OCI-LY7 (cell line): ENCODE data around the gene LRRN2. TPM values are rescaled to one million over a fixed set of nuclear protein-coding genes. Genes with fewer than 3 reads are reported as not detected.

Experiments
- BruUV-seq: library from RNA; stranded (reverse); fragments of 400-500 nt; replicated peaks from 2 replicates; lab custom pipeline; 2021; lab: Mats Ljungman, UMichigan
- CTCF ChIA-PET: fragments of 300-600 bp; sonication (Branson Sonifier 250); formaldehyde crosslinking; loops from one replicate; lab custom pipeline; 2022; ENCODE audit warnings: antibody characterized with exemption; ENCODE audit not compliant: unreplicated experiment; lab: Charles Lee
- POLR2A ChIA-PET: fragments of 300-600 bp; sonication (Branson Sonifier 250); formaldehyde crosslinking; loops from one replicate; lab custom pipeline; 2022; ENCODE audit warnings: antibody characterized with exemption; lab: Charles Lee
- DNase-seq: peaks from one replicate; pipeline ENCODE4 v3.0.0-alpha.2; 2015; ENCODE audit warnings: low spot score
- H2AFZ ChIP-seq: fragments of 200-600 bp; sonication (generic), shearing (Covaris generic); 2 replicates; pipeline ENCODE4 v1.6.1; 2014; ENCODE audit warnings: mild to moderate bottlenecking, antibody characterized with exemption, low read length, moderate library complexity
- H3K27ac ChIP-seq: fragments of 200-600 bp; sonication (generic); 2 replicates; pipeline ENCODE4 v1.5.1; 2014; ENCODE audit warnings: mixed run types, low read depth, mild to moderate bottlenecking, moderate library complexity, low read length, inconsistent platforms; ENCODE audit not compliant: poor library complexity, severe bottlenecking
- H3K36me3 ChIP-seq: fragments of 200-600 bp; sonication (generic); 2 replicates; pipeline ENCODE4 v1.6.1; 2014; ENCODE audit warnings: mild to moderate bottlenecking, antibody characterized with exemption, low read length, moderate library complexity, mixed read lengths; ENCODE audit not compliant: insufficient read depth
- H3K4me1 ChIP-seq: fragments of 200-600 bp; sonication (generic); 2 replicates; pipeline ENCODE4 v1.5.1; 2014; ENCODE audit warnings: mild to moderate bottlenecking, low read length; ENCODE audit not compliant: insufficient read depth, poor library complexity, severe bottlenecking
- H3K4me2 ChIP-seq: fragments of 200-600 bp; sonication (generic); 2 replicates; pipeline ENCODE4 v1.6.1; 2014; ENCODE audit warnings: mild to moderate bottlenecking, low read length
- H3K4me3 ChIP-seq: fragments of 200-600 bp; sonication (generic); 2 replicates; pipeline ENCODE4 v1.5.1; 2014; ENCODE audit warnings: mild to moderate bottlenecking, low read depth, low read length; ENCODE audit not compliant: poor library complexity, severe bottlenecking
- H3K79me2 ChIP-seq: fragments of 200-600 bp; sonication (generic); 2 replicates; pipeline ENCODE4 v1.6.1; 2016; ENCODE audit warnings: low read depth, mild to moderate bottlenecking, low read length, moderate library complexity, mixed read lengths; ENCODE audit not compliant: insufficient read depth
- H3K9me2 ChIP-seq: fragments of 200-600 bp; sonication (generic); 2 replicates; pipeline ENCODE4 v1.6.1; 2016; ENCODE audit warnings: mild to moderate bottlenecking, low read length, mixed read lengths; ENCODE audit not compliant: insufficient read depth
- H3K9me3 ChIP-seq: fragments of 200-600 bp; sonication (generic); 2 replicates; pipeline ENCODE4 v1.6.1; 2014; ENCODE audit warnings: mild to moderate bottlenecking, mixed run types, low read length, mixed read lengths
- H4K20me1 ChIP-seq: fragments of 200-600 bp; sonication (generic); 2 replicates; pipeline ENCODE4 v1.6.1; 2014; ENCODE audit warnings: mild to moderate bottlenecking, antibody characterized with exemption, low read length, moderate library complexity, mixed read lengths; ENCODE audit not compliant: insufficient read depth
- EZH2phosphoT487 ChIP-seq: fragments of 200-600 bp; sonication (generic); IDR thresholded peaks from 2 replicates; pipeline ENCODE4 v1.6.1; 2018; ENCODE audit warnings: low read depth, borderline replicate concordance, mild to moderate bottlenecking, mixed run types, antibody characterized with exemption, low read length, moderate library complexity, mixed read lengths
- intact Hi-C: fragments of 100-400 bp; cut with micrococcal nuclease; formaldehyde crosslinking; loops from one replicate; pipeline ENCODE4 v1.10.0; 2022; ENCODE audit not compliant: unreplicated experiment
- total RNA-seq, 2 experiments: library from RNA; depleted of rRNA in 1 of 2; stranded (reverse); fragments of >200 nt in 1 of 2; shearing (Covaris generic) in 1 of 2; gene quantifications; 2 replicates each; pipeline ENCODE4 v1.2.3, GENCODE V29; 2014 to 2022
- TF ChIP-seq, protein P1 (sequence below): fragments of 200-600 bp; sonication (generic); conservative IDR thresholded peaks from 2 replicates; pipeline ENCODE4 v1.5.1; 2014; ENCODE audit warnings: mild to moderate bottlenecking, antibody characterized with exemption, low read length, moderate library complexity, mixed read lengths

The LRRN2 gene
- total RNA-seq, 2 experiments from 2014 or later = not detected

DNA sequence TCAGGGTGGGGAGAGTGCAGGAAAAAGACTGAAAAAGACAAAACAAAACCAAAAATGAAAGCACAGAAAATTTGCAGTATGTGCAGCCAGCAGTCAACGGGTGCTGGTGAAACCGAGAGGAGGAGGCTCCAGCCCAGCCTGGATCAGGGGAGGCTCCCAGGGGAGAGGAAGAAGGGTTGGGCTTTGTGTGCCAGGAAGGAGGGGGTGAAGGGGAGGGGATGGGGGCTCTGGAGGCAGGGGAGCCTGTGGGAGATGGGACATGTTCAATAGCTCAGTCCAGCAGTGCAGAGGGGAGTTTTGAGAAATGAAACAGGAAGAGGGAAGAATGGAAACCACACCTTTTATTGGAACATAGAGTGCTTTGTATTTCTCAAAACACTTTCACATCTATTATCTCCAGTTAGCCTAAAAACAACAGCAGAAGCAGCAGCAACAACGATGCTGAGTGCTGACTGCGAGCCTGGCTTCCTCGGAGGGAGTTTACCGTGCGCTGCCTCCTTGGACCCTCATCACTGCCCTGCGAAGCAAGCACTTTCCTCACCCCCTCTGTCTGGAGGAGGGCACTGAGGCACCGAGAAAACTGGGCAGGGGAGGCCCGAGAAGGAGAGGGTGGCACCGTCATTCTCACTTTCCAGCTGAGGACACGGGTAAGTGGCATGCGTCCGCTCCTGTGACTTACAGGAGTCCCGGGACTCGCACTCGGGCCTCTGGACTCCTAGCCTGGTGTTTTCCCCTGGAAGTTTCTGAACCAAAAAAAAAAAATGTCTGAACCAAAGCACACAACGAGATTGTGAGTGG lies 106.5 kb downstream of the LRRN2 start:
- Histone ChIP-seq H3K79me2 (no peaks in the 10 kb centered on the region), H3K4me1 (peaks cover 55% of the 10 kb centered on the region), H3K4me2 (peak overlapping the region; percentile 90), H3K9me2 (no peaks in the 10 kb centered on the region), H3K27ac (peak overlapping the region; percentile 77), H3K36me3 (no peaks in the 10 kb centered on the region), H3K4me3 (peak overlapping the region; percentile 64), H4K20me1 (no peaks in the 10 kb centered on the region), H2AFZ (peak overlapping the region; percentile 68), H3K9me3 (no peaks in the 10 kb centered on the region)
- intact Hi-C loops = no loop called here
- peak; percentile 68 for DNase-seq
- ChIA-PET CTCF (interaction anchor here (0.6 to 2.5 kb wide), 3 partner anchors 13 to 189 kb away, joined by 3 to 11 read pairs (median 3); no protein-coding TSS in a partner anchor), POLR2A (interaction anchor here (0.6 to 3.7 kb wide), 11 partner anchors 10 to 631 kb away, joined by 3 to 17 read pairs (median 4); no protein-coding TSS in a partner anchor)
- no TSS peak for BruUV-seq
- TF ChIP-seq EZH2phosphoT487 = no peak
- TF ChIP-seq, protein P1, sequence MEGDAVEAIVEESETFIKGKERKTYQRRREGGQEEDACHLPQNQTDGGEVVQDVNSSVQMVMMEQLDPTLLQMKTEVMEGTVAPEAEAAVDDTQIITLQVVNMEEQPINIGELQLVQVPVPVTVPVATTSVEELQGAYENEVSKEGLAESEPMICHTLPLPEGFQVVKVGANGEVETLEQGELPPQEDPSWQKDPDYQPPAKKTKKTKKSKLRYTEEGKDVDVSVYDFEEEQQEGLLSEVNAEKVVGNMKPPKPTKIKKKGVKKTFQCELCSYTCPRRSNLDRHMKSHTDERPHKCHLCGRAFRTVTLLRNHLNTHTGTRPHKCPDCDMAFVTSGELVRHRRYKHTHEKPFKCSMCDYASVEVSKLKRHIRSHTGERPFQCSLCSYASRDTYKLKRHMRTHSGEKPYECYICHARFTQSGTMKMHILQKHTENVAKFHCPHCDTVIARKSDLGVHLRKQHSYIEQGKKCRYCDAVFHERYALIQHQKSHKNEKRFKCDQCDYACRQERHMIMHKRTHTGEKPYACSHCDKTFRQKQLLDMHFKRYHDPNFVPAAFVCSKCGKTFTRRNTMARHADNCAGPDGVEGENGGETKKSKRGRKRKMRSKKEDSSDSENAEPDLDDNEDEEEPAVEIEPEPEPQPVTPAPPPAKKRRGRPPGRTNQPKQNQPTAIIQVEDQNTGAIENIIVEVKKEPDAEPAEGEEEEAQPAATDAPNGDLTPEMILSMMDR = no peak

DNA sequence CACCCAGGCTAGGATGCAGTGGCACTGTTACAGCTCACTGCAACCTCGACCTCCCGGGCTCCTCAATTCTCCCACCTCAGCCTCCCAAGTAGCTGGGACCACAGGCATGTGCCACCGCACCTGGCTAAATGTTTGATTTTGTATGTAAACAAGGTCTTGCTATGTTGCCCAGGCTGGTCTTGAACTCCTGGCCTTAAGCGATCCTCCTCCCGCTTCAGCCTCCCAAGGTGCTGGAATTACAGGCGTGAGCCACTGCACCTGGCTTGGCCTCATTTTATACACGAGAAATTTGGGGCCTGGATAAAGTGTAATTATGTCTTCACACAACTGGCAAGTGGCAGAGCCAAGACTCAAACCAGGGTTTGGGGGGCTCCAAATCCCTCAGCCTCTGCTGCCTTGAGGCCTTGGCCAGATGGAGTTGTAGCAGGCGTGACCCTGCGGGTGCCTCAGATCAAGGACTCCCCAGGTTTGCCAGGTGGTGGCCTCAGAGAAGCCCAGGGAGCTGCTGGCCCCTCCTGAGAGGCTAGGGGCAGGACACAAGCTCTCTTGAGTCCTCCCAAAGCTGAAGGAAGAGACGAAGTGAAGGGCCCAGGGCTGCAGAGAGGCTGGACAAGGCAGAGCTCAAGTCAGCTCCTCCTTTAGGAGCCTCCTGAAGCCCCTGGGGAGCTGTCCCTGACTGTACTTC lies 107.6 kb downstream of the LRRN2 start:
- H3K4me2 ChIP-seq = peak overlapping the region; percentile 90
- POLR2A ChIA-PET = interaction anchor here (0.6 to 3.7 kb wide), 6 partner anchors 9 to 829 kb away, joined by 3 to 17 read pairs (median 4); no protein-coding TSS in a partner anchor

More for the DNA sequence above, 107.6 kb downstream of the LRRN2 start:
- DNase-seq = no peak
- no peak overlapping the region for H2AFZ ChIP-seq
- H3K27ac ChIP-seq = peak overlapping the region; percentile 77
- no peaks in the 10 kb centered on the region for H3K36me3 ChIP-seq
- H3K4me1 ChIP-seq = peaks cover 51% of the 10 kb centered on the region
- no peaks in the 10 kb centered on the region for H3K9me2 ChIP-seq
- CTCF ChIA-PET = interaction anchor here (1.6 to 2.5 kb wide), 2 partner anchors 11 to 185 kb away, joined by 3 to 11 read pairs; no protein-coding TSS in a partner anchor
- intact Hi-C loops = no loop called here
- H3K79me2 ChIP-seq = no peaks in the 10 kb centered on the region
- H4K20me1 ChIP-seq = no peaks in the 10 kb centered on the region
- TF ChIP-seq EZH2phosphoT487 = no peak
- TF ChIP-seq, protein P1 = no peak
- no peaks in the 10 kb centered on the region for H3K9me3 ChIP-seq
- peak overlapping the region; percentile 64 for H3K4me3 ChIP-seq
- BruUV-seq = no TSS peak
